Right ventricle myocardium inferior (tissue), 1 donor: ENCODE results near the gene JAML. TPM values are rescaled to one million over a fixed set of nuclear protein-coding genes. Genes with fewer than 3 reads are reported as not detected.

Source experiments
- ATAC-seq: fragments of 200-7000 bp; cut with Tn5 transposase; one replicate; pipeline ENCODE4 v1.9.1; 2020; ENCODE audit warnings: mild to moderate bottlenecking, moderate library complexity
- DNase-seq: peaks from one replicate; pipeline ENCODE4 v3.0.0; 2021; ENCODE audit errors: missing footprints
- intact Hi-C: fragments of 100-400 bp; cut with DNase I; formaldehyde crosslinking; loops from one replicate; pipeline ENCODE4 v1.11.0; 2022
- total RNA-seq: library from RNA; stranded (reverse); fragmentation: NEBNext Ultra II Directional; extraction: Animal tissue kit (Norgen Biotek cat#: 25700); gene quantifications from one replicate; pipeline ENCODE4 v1.2.1, GENCODE V29; 2021
- donor health status: DM: no; HTN: yes; CAD: no; lungs with severe emphysema.

The JAML gene
- total RNA-seq, 1 donor from 2014 or later = 3.3 TPM

DNA sequence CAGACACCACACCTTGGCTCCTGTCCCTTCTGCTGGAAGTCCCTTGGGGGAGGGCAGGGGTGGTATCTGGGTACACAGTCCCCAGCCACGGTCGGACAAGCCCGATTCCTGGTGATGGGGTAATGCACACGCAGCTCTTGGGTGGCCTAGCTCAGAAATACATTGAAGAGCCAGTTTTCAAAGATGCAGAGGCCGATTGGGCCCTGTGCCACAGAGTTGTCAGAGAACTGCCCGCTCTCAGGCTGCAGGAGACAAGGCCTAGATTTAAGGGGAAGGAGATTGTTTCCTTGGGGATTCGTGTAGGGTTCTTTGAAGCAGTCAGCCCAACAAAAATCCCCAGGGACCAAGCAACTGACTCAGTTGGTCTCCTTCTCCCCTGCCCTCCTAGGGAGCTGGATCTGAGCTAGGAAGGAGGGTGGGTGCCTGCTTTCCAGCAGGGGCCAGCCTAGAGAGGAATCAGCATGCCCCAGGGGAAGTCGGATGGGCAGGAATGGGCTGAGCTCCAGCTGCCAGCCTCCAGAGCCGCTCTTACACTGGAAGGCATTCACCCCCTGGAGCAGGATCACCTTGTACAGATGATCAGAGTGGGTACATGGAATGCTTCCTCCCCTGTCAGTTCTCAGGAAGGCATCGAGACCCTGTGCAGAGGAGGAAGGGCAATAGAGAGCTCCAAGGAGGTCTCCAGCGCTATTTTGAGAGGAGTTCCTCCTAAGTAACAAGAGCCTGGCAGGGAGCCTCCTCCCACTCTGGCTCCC lies 68.9 kb downstream of the JAML start:
- intact Hi-C loops = no loop called here
- peak; percentile 11 for DNase-seq
- peak; percentile 9 for ATAC-seq

DNA sequence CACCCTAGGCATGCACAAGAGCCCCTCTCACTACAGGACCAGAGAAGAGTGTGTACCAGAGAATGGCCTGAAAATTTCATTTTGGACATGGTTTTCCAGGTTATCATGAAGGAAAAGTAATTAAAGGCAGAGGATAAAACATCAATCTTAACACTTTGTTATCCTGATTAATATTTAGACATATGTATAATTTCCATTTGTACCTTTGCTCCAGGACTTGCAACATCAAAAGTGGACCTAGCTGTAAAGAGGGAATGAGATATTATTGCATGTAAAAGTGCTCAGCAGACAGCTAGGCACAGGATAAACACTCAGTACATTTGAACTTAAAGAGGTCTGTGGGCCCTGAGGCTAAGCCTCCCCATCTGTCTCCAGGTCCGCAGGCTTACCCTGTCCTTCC lies 70.2 kb downstream of the JAML start:
- no peak for ATAC-seq
- DNase-seq = no peak
- intact Hi-C loops = no loop called here

DNA sequence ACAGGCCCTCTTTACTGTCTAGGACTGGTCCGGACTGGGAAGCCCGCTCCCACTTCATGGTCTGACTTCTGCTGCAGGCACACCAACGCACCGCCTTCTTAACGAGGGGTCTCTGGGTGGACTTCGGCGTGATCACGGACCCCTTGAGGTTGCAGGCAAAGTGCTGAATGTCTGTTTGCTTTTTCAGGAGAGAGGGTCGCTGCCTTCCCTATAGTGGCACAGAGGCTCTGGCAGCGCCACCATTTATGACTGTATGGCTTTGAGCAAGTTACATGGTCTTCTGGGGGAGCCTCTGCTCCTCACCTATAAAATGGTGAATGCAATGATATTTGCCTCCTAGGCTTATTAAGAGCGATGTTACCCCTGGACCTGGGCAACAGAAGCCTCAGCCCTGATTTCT lies 70.8 kb downstream of the JAML start:
- no peak for ATAC-seq
- peak; percentile 8 for DNase-seq
- intact Hi-C loops = no loop called here

DNA sequence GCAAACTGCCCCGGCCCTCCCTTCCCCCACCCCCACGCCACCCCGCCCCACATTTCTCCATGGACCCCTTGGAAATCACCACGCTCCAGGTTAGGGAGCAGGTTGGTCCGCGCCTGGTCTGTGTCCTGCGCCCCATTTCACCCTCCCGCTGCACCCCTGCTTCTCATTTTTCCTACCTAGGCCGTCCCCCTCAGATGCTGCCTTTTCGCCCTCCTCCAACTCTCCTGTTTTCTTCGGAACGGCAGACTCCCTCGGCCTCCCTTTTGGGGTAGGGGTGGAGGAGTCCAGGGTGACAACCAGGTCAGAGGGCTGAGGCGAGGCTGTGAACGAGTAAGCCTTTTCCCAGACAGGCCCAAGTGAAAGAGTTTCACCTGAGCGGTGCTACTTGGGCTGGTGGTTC lies 71.3 kb downstream of the JAML start:
- peak; percentile 13 for DNase-seq
- ATAC-seq = no peak
- intact Hi-C loops = no loop called here

DNA sequence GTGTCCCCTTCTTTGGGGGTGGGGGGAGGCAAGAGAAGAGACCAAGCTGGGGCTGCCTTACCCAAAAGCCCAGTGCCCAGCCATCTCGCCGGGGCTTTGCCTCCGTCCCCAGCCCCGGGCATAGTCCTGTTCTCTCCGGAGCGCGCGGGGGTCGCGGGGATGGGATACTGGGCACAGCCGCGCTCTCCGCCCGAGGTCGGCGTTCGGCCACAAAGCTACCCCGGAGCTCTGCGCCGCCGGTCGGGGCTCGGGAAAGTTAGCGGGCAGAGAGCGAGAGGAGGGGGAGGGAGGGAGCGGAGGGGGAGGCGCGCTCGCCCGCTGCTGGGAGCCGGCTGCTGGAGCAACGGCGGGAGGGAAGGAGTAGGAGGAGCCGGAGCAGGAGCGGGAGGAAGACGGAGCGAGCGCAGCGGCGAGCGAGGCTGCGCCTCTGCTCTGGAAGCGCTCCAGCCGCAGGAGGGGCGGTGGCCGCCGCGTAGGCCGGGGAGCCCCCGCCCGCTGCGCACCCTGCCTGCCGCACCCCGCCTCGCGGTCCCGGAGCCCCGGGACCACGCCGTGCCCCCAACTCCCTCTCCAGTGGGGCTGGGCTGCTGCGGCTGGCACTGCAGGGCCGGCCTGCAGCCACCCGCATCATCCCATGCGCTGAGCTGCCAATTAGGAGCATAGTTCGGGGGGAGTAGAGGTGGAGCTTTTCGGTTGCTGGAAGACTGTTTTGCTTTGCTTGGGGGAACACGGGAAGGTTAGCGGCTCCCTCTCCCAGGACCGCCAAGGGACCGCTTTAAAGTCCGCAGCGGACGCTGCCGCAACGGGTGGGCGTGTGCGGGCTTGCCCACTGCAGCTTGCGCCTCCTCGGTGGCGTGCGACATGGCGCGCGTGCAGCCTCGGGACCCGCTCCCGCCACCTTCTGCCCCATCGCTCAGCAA lies 72.0 kb downstream of the JAML start, which contains the start of gene SCN4B:
TSS of gene SCN4B (minus strand) at position 272 of the 920 bp plus-strand sequence. CDS start at position 122, 150 bp downstream.
- intact Hi-C loops = no loop called here
- DNase-seq (peak; percentile 77), ATAC-seq (peak; percentile 79)

DNA sequence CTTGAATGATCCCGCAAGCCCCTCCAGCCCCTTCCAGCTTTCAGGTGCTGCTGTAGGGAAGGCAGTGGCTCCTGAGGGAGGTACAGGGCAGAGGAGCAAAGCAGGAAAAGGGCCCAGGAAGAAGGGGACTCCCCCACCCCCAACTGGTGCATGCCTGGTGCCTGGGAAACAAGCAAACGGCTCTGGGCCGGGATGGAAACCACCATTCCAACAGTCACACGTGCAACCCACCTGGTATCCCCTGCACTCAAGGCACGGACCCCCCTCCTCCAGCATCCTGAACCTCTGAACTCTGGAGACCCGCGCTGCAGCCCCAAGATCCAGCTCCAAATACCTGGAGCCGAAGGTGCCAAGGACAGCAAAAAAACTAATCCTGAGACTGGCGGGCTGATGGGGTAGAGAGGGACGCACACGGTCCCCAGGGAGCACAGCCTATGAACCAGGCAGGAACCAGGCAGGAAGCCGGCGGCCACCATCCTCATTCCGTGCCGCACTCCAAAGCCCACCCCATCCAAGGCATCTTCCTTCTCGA lies 72.7 kb downstream of the JAML start:
- intact Hi-C loops = no loop called here
- ATAC-seq = no peak

DNA sequence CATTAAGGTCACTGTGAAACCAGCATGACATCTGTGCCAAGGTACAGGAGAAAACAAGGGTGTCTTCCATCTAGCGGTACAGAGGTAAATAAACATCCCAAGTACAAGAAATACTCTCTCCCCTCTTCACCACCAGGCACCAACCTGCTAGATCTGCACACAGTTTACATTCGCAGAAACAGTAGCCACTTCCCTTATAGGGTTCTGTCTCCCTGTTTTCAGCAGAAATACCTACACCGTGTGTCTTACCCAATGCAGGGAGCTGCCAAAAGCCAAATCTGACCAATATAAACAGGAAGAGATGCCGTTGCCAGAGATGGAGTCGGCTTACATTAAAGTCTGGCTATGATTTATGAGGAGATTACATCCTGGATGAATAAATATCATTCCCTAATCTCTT lies 73.4 kb downstream of the JAML start:
- ATAC-seq (no peak), DNase-seq (no peak)
- intact Hi-C loops = no loop called here

More for the DNA sequence above, 72.7 kb downstream of the JAML start:
- no peak for DNase-seq

DNA sequence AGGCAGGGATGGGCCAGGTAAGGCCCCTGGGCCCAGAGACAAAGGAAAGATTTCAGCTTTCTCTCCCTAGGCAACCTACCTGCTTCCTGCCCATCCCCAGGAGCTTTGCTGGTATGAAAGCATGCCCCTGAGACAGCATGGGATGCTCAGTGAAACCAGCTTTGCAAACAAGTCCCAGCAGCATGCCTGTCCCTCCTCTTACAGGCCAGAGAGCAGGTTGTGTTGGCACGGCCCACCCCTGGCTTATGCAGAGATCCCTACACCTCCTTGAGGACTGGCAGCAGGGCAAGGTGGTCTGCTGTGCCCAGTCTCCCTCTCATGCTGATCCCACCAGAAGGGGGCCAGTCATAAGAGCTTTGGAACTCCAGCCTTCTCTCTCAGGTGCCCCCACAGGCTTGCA lies 75.3 kb downstream of the JAML start:
- intact Hi-C loops = loop anchor here (5.0 kb wide), 1 partner anchor 338 kb away; no protein-coding TSS in a partner anchor
- DNase-seq (no peak), ATAC-seq (no peak)

DNA sequence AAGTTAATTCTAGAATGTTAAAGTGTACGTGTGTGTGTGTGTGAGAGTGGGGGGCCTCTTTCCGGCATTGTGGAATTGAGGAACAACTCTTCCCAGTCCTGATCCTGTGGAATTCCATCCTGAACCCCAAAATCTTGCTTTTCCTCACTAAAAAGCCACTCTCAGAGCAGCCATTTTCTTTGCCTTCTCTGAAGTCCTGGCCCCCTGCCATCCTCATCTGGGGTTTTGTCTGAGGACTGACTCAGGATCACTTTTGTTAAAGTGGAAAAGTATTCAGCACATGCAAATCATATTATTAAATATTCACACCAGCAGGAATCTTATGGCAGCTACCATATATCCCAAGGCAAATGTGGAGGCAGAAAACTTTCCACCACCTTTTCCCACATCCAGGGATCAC lies 76.0 kb downstream of the JAML start:
- intact Hi-C loops = loop anchor here (5.0 kb wide), 1 partner anchor 338 kb away; no protein-coding TSS in a partner anchor
- no peak for DNase-seq
- ATAC-seq = no peak

DNA sequence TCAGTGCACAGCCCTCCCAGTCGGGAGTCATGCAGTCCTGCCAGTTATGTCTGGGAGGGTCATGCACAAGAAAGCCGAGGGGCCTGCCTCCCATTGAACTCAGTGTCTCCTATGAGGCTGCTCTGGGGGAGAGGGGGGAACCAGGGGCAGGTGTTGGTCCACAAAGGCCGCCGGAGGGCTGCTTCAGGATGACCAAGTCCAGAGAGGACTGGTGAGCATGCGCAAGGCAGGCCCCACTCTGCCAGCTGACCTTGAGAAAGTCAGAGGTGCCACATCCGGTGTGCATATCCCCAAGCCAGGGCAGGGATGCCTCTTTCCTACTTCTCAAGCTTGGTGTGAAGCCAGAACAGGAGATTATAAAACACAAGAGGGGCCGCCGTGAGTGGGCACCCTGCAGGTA lies 76.6 kb downstream of the JAML start:
- DNase-seq (no peak), ATAC-seq (no peak)
- intact Hi-C loops = loop anchor here (5.0 kb wide), 1 partner anchor 339 kb away; no protein-coding TSS in a partner anchor

DNA sequence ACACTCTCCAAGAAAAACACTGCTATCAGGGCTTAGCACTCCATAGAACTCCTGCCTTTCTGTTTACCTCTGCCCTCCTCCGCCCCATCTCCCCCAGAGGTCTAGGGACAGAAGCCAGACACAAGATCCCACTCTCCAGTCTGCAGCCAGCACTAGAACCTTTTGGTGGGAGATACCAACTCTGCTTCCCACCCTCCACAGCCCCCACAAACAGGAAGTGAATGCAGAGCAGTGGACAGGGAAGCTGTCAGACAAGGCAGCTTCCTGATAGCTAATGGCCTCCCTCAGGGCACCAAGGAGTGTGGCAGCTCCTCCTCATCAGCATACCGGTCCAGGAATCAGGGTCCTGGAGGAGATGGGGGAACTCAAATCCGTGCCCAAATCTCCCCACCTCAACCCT lies 77.3 kb downstream of the JAML start:
- ATAC-seq (no peak), DNase-seq (no peak)
- intact Hi-C loops = loop anchor here (5.0 kb wide), 1 partner anchor 340 kb away; no protein-coding TSS in a partner anchor

DNA sequence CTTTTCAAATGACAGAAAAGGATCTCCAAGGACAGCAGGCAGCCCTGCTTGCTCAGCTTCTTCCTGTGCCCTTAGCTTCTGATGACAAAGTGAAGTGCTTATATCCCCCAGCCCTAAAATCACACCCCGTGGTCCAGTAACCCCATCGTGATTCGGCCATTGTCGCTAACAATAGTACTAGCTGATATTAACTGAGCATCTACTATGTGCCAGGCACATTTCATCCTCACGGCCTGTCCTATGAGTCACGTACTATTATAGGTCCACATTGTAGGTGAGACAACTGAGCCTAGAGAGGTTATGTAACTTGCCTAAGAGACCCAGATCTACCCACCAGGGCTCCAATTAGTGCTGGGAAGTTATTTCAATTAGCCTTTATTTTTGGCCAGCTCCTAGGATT lies 78.3 kb downstream of the JAML start:
- no peak for DNase-seq
- ATAC-seq = no peak
- intact Hi-C loops = loop anchor here (5.0 kb wide), 1 partner anchor 341 kb away; no protein-coding TSS in a partner anchor

DNA sequence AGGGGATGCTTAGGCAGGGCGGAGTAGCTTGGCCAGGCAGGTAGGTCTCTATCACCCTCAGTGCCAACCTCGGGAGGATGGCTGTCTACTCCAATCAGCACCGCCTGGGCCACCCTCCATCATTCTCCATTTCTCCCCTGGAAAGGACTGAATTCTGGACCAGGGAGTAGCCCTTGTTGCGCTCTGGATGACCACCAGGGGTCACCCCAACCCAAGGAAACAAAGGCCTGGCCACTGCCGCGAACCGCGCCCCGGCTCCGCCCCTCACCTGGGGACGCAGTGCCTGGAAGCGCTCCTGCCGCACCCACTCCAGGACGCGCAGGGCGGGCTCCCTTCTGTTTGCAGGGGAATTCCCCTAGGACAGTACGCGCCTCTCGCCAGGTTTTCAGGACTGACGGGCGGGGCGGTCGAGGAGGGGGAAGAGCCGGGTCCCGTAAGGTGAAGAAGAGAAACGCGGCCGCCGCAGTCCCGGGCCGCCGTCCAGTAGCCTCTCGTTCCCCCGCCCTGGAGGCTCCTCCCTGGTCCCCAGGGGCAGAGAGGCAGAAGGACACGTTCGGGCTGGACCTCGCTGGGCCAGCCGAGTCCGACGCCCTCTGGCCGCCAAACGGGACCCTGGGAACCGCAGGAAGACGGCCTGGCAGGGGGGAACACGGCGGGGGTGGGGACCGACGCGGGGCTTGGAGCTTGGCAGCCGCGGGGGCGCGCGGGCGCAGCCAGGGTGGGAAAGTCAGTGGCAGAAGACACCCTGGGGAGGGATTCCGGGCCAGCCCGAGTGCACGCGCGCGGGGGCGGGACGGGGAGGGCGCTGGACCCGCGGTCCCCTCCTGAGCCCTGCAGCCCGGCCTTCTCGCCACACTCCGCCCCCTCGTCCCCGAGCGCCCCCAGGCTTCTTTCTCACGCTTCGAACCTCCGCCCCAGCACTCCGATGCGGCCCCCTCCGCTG lies 79.3 kb downstream of the JAML start:
- DNase-seq = peak; percentile 92
- ATAC-seq = peak; percentile 89
- intact Hi-C loops = loop anchor here (1.0 to 5.0 kb wide), 5 partner anchors 26 to 342 kb away; no protein-coding TSS in a partner anchor

DNA sequence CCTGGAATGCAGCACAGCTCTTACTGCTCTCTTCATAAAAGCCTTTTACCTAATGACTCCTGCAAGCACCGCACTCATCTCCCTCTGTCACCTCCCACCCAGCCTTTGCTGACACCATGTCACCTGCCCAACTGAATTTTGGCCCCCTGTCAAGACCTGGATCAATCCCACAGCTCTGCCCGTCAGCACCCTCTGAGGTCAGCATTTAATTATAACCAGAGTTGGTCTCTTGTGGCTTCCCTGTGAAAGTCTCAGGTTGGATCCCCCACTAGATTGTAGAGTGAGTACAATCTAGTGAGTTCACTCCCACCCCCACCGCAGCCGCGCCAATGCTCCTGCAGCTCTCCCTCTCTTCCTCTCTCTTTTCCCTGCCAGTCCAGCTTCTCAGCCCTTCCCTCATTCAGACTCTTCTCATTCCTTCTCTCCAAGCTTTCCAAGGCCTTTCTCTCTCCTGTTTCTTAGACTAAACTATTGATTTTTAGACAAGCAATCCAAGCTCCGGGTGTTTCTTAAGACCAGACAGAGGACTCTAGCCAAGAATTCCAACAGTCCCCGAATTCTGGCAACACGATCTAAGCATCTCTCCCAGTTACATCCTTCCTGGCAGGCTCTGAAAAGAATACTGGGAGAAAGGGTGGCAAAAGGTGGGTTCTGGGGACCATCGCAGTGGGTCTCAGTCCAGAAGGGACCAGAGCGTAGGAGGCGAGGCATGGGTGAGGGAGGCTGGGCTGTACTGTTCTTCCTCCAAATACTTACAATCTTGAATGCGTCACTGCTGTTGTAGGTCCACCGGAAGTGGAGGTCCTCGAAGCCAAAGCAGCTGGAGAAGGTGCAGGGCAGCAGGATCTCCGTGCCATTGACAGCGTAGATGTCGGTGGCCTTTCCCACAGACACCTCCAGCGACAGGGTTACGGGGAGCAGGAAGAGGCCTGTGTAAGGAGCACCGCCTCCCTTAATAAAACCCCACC lies 80.2 kb downstream of the JAML start:
- peak; percentile 38 for ATAC-seq
- intact Hi-C loops = loop anchor here (1.0 to 5.0 kb wide), 5 partner anchors 27 to 343 kb away; no protein-coding TSS in a partner anchor
- no peak for DNase-seq
